ENCODE measurements around the gene YARS1.

Gene YARS1

GRCh38 chr1:32761936-32762335, 55.2 kb downstream of the YARS1 start:
- no peak for DNase-seq

GRCh38 chr1:32761253-32761877, 55.8 kb downstream of the YARS1 start:
- DNase-seq = no peak

GRCh38 chr1:32759997-32760623, 57.0 kb downstream of the YARS1 start:
- no peak for DNase-seq

GRCh38 chr1:32759521-32759981, 57.6 kb downstream of the YARS1 start:
- no peak for DNase-seq

GRCh38 chr1:32758795-32759430, 58.2 kb downstream of the YARS1 start:
- no peak for DNase-seq

GRCh38 chr1:32758177-32758794, 58.9 kb downstream of the YARS1 start:
- DNase-seq = no peak

GRCh38 chr1:32757213-32757895, 59.8 kb downstream of the YARS1 start:
- DNase-seq = no peak

- no peak for DNase-seq
These were observed 61.4 kb downstream of the YARS1 start for GRCh38 chr1:32755810-32756159.

GRCh38 chr1:32755098-32755809, 61.9 kb downstream of the YARS1 start:
- DNase-seq = no peak

- DNase-seq = no peak
These were observed 62.7 kb downstream of the YARS1 start for GRCh38 chr1:32754317-32755097.

GRCh38 chr1:32753532-32754316, 63.4 kb downstream of the YARS1 start:
- DNase-seq = peak; percentile 75

- no peak for DNase-seq
These were observed 67.4 kb downstream of the YARS1 start for GRCh38 chr1:32749771-32750170.

GRCh38 chr1:32749332-32749731, 67.8 kb downstream of the YARS1 start:
- DNase-seq = no peak

- DNase-seq = no peak
These were observed 68.2 kb downstream of the YARS1 start for GRCh38 chr1:32748926-32749325.

GRCh38 chr1:32748348-32748747, 68.8 kb downstream of the YARS1 start:
- no peak for DNase-seq

- no peak for DNase-seq
These were observed 71.0 kb downstream of the YARS1 start for GRCh38 chr1:32746130-32746529.

- DNase-seq = no peak
These were observed 73.1 kb downstream of the YARS1 start for GRCh38 chr1:32744071-32744425.

- no peak for DNase-seq
These were observed 73.6 kb downstream of the YARS1 start for GRCh38 chr1:32743380-32744070.

GRCh38 chr1:32742956-32743355, 74.2 kb downstream of the YARS1 start:
- DNase-seq = no peak

- no peak for DNase-seq
These were observed 74.8 kb downstream of the YARS1 start for GRCh38 chr1:32742199-32742947.
